ENCODE results near the gene DKK1. TPM values are rescaled to one million over a fixed set of nuclear protein-coding genes. Genes with fewer than 3 reads are reported as not detected.

The DKK1 gene
- total and polyA plus RNA-seq, 2 of the 13 experiments (the other 11 are each of a cell fraction or from before 2014, with no cell fraction given): 123 to 262 TPM

DNA sequence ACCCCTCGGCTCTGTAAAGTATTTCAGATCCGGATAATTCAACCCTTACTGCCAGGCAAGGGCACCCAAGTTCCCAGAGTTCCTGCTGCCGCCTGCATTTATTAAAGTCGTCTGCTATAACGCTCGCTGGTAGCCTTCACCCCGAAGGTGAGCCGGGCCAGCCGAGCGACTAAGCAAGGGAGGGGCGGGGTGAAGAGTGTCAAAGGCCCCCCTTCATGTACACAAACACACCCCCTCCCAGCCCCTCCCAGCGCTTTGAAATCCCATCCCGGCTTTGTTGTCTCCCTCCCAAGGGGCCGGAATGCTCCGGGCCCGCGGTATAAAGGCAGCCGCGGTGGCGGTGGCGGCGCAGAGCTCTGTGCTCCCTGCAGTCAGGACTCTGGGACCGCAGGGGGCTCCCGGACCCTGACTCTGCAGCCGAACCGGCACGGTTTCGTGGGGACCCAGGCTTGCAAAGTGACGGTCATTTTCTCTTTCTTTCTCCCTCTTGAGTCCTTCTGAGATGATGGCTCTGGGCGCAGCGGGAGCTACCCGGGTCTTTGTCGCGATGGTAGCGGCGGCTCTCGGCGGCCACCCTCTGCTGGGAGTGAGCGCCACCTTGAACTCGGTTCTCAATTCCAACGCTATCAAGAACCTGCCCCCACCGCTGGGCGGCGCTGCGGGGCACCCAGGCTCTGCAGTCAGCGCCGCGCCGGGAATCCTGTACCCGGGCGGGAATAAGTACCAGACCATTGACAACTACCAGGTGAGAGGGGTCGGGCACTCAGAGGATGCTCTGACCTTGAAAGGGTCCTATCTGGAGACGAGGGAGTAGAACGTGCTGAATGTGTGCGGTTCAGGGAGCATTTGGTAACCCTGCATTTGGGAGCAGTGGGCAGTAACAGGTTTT is at the start of gene DKK1 (continued):
- TF ChIP-seq RFX3 (CRISPR knock-in tag; IDR thresholded peaks at IDR 0.05) (0 out of 2 replicates have a peak, but pooled peaks have one; percentile 9), MIER3 (CRISPR knock-in tag; IDR thresholded peaks at IDR 0.05; ENCODE audit: borderline replicate concordance) (no peak; the same call in 1 of the 2 replicates), MAF1 (CRISPR knock-in tag; IDR thresholded peaks at IDR 0.05; ENCODE audit: borderline replicate concordance) (peak; percentile 75; the same call in 1 of the 2 replicates), ZNF207 (IDR thresholded peaks at IDR 0.05; ENCODE audit: borderline replicate concordance) (no peak), NFIB (CRISPR knock-in tag; IDR thresholded peaks at IDR 0.05; ENCODE audit: borderline replicate concordance) (no peak), ZKSCAN8 (CRISPR knock-in tag; IDR thresholded peaks at IDR 0.05; ENCODE audit: borderline replicate concordance) (no peak), ZNF850 (CRISPR knock-in tag; conservative IDR thresholded peaks at IDR 0.05) (0 out of 2 replicates have a peak, but pooled peaks have one; percentile 30), KLF13 (CRISPR knock-in tag; IDR thresholded peaks at IDR 0.05) (no peak), NFKBIZ (CRISPR knock-in tag; IDR thresholded peaks at IDR 0.05) (no peak; the same call in 1 of the 2 replicates), ZNF143 (CRISPR knock-in tag; IDR thresholded peaks at IDR 0.05) (no peak; the same call in 1 of the 2 replicates), PRPF4 (IDR thresholded peaks at IDR 0.05; ENCODE audit: low read depth, low read length, poor library complexity, severe bottlenecking) (no peak), ZNF432 (CRISPR knock-in tag; IDR thresholded peaks at IDR 0.05; ENCODE audit: borderline replicate concordance) (no peak), SOX13 (IDR thresholded peaks at IDR 0.05) (peak; percentile 95), SOX13 (CRISPR knock-in tag; conservative IDR thresholded peaks at IDR 0.05 in 1 of 2, IDR thresholded peaks at IDR 0.05 in 1 of 2) (peak in 1 of 2 experiments; percentile 94; a peak in 2 of 4 replicates), TGIF2 (CRISPR knock-in tag; IDR thresholded peaks at IDR 0.05) (no peak)
- TF ChIP-seq, protein P1, sequence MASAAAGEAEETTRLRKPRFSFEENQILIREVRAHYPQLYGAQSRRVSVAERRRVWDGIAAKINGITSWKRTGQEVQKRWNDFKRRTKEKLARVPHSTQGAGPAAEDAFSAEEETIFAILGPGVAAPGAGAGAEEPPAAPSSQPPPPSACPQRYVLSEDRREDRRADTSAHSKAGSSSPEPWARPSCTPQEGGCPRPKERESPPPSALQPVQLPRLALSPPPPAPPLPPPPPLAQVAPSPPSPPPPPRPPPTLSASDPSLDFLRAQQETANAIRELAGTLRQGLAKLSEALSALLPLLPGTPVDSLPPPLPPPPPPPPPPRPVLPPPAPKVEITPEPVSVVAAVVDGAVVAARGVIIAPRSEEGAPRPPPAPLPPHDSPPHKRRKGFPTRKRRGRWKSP (CRISPR knock-in tag; IDR thresholded peaks at IDR 0.05): peak; percentile 86
- TF ChIP-seq, protein P2, sequence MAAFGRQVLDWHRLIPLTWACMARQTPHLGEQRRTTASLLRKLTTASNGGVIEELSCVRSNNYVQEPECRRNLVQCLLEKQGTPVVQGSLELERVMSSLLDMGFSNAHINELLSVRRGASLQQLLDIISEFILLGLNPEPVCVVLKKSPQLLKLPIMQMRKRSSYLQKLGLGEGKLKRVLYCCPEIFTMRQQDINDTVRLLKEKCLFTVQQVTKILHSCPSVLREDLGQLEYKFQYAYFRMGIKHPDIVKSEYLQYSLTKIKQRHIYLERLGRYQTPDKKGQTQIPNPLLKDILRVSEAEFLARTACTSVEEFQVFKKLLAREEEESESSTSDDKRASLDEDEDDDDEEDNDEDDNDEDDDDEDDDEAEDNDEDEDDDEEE (CRISPR knock-in tag; IDR thresholded peaks at IDR 0.05): no peak
- TF ChIP-seq, protein P3, sequence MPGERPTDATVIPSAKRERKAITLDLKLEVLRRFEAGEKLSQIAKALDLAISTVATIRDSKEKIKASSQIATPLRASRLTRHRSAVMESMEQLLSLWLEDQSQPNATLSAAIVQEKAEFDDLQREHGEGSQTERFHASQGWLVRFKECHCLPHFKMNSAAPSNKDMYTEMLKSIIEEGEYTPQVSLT (CRISPR knock-in tag; IDR thresholded peaks at IDR 0.05; ENCODE audit: borderline replicate concordance, low read depth): no peak
- TF ChIP-seq, protein P4, sequence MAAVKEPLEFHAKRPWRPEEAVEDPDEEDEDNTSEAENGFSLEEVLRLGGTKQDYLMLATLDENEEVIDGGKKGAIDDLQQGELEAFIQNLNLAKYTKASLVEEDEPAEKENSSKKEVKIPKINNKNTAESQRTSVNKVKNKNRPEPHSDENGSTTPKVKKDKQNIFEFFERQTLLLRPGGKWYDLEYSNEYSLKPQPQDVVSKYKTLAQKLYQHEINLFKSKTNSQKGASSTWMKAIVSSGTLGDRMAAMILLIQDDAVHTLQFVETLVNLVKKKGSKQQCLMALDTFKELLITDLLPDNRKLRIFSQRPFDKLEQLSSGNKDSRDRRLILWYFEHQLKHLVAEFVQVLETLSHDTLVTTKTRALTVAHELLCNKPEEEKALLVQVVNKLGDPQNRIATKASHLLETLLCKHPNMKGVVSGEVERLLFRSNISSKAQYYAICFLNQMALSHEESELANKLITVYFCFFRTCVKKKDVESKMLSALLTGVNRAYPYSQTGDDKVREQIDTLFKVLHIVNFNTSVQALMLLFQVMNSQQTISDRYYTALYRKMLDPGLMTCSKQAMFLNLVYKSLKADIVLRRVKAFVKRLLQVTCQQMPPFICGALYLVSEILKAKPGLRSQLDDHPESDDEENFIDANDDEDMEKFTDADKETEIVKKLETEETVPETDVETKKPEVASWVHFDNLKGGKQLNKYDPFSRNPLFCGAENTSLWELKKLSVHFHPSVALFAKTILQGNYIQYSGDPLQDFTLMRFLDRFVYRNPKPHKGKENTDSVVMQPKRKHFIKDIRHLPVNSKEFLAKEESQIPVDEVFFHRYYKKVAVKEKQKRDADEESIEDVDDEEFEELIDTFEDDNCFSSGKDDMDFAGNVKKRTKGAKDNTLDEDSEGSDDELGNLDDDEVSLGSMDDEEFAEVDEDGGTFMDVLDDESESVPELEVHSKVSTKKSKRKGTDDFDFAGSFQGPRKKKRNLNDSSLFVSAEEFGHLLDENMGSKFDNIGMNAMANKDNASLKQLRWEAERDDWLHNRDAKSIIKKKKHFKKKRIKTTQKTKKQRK (IDR thresholded peaks at IDR 0.05; ENCODE audit: low read length): no peak
- TF ChIP-seq, protein P5, sequence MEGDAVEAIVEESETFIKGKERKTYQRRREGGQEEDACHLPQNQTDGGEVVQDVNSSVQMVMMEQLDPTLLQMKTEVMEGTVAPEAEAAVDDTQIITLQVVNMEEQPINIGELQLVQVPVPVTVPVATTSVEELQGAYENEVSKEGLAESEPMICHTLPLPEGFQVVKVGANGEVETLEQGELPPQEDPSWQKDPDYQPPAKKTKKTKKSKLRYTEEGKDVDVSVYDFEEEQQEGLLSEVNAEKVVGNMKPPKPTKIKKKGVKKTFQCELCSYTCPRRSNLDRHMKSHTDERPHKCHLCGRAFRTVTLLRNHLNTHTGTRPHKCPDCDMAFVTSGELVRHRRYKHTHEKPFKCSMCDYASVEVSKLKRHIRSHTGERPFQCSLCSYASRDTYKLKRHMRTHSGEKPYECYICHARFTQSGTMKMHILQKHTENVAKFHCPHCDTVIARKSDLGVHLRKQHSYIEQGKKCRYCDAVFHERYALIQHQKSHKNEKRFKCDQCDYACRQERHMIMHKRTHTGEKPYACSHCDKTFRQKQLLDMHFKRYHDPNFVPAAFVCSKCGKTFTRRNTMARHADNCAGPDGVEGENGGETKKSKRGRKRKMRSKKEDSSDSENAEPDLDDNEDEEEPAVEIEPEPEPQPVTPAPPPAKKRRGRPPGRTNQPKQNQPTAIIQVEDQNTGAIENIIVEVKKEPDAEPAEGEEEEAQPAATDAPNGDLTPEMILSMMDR (CRISPR knock-in tag; IDR thresholded peaks at IDR 0.05): peak; percentile 94

All from HepG2 (cell line).